OCI-LY1 (cell line): ENCODE measurements around the gene LRRFIP1.

ENCODE experiments used
- EZH2 ChIP-seq: fragments of 200-600 bp; sonication (generic), shearing (Covaris generic); IDR thresholded peaks from 2 replicates; pipeline ENCODE4 v1.8.0; 2017; ENCODE audit warnings: borderline replicate concordance, mixed run types, mild to moderate bottlenecking, antibody characterized with exemption, low read length, moderate library complexity, mixed read lengths
- TF ChIP-seq, protein P1 (sequence below): fragments of 200-600 bp; sonication (generic), shearing (Covaris generic); IDR thresholded peaks from 2 replicates; pipeline ENCODE4 v1.5.1; 2017; ENCODE audit warnings: mild to moderate bottlenecking, antibody characterized with exemption, low read length, moderate library complexity, mixed read lengths

DNA sequence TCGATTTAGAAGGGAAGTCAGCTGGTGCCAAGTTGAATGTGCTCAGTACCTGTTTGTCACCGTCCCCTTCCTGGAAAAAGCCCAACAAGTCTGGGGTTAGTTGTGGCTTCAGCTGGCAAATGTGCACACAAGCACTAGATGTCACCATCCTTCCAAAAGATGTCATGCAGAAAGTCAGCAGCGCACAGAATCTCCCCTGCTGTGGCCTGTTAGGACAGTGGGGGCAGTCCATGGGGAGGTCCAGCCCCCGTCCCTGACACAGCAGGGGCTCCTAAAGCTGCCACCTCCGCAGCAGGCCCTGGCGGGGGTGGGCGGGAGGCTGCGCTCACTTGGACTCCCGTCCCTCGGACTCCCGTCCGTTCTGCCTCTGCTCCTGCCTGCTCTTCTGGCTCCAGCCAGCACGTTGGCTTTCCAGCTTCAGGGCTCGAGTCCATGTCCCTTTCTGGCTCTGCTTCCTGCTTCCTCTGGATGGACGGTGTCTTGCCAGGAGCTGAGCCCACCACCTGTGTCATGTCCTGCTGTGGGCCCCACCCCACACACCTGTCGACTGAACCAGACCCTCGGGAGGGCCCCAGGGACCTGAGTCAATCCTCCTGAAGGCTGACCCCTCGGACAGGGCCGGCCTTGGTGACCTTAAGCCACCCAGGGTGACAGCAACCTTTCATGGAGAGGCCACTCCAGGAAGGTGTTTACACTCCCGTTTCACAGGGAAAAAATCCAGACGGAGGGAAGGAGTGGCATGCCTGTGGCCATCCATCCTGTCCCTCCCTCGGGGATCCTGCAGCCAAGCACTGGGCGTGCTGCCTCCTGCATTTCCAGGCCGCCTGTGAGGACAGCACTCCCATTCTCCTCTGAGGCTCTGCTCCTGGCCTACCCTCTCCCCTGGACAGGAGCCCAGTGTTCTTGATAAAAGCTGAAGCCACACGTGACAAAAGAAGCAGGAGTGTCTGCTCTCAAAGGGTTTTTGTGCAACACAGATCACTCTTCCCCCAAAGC, 45.3 kb upstream of the LRRFIP1 start:
- TF ChIP-seq EZH2, result no peak
- TF ChIP-seq, protein P1, sequence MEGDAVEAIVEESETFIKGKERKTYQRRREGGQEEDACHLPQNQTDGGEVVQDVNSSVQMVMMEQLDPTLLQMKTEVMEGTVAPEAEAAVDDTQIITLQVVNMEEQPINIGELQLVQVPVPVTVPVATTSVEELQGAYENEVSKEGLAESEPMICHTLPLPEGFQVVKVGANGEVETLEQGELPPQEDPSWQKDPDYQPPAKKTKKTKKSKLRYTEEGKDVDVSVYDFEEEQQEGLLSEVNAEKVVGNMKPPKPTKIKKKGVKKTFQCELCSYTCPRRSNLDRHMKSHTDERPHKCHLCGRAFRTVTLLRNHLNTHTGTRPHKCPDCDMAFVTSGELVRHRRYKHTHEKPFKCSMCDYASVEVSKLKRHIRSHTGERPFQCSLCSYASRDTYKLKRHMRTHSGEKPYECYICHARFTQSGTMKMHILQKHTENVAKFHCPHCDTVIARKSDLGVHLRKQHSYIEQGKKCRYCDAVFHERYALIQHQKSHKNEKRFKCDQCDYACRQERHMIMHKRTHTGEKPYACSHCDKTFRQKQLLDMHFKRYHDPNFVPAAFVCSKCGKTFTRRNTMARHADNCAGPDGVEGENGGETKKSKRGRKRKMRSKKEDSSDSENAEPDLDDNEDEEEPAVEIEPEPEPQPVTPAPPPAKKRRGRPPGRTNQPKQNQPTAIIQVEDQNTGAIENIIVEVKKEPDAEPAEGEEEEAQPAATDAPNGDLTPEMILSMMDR, result peak; percentile 58; the same call in 1 of the 2 replicates
